Stimulated activated CD4-positive, alpha-beta T cell treated with anti-CD3 and anti-CD28 coated beads, Interleukin-2, amount 100 ng/mL, for 24 hours (primary cell): ENCODE measurements around the gene FSTL4.

Source experiments
- DNase-seq, 2 donors: peaks; one replicate each; pipeline ENCODE4 v3.0.0-alpha.2; 2020

Gene FSTL4

DNA sequence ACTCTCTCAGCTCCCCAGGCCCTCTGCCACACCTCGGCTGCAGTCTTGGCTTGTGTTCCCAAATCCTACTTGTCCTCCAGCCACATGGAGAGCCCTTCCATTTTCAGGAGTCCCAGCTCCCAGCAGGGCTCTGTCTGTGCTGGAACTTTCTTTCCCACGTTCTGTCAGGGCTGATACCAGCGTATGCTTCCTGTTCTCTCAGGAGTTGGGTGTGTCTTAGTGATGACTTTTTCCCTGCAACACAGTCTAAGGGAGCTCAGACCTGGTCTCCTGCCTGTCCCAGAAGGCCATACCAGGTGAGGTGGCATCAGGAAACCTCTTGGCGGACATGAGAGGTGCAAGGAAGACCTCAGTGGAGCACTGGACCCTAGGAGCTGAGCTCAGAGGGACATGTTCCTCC is 334.0 kb downstream of the FSTL4 start:
- no peak for DNase-seq

DNA sequence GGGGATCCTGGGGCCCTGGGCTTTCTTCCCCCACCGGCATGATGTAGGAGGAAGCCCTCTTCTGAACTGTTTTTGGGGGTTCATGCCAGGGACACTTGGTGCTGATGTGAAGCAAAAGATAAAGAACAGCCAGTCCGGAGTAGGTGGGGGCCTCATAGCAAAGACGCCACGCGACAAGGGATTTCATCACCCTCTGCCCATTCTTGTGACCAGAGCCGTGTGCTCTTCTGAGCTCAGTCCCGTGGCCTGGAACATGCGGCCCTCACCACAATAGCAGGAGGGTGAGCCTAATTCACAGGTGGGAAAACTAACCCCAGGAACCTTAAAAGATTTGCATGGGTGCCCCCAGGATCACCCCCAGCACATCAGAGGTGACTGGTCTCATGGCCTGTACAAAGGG is 334.6 kb downstream of the FSTL4 start:
- DNase-seq, result no peak

DNA sequence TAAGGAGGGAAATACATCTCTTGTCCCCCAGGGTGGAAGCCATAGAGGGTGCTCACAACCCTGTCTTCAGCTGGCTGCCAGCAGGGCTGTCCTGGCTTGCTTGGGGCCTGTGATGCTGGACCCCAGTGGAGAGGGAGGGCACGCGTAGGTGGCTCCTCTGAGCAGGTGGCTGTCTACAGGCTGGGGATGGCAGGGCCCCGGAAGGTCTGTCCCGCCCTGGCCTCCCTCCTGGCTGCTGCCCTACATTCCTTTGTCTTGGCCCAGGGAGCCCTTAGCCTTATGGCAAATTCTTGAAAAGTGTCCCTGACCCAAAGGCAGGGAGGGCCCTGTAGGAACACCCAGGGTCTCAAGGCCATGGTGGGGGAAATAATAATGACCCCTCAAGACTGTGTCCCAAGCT is 336.2 kb downstream of the FSTL4 start:
- DNase-seq, result no peak

DNA sequence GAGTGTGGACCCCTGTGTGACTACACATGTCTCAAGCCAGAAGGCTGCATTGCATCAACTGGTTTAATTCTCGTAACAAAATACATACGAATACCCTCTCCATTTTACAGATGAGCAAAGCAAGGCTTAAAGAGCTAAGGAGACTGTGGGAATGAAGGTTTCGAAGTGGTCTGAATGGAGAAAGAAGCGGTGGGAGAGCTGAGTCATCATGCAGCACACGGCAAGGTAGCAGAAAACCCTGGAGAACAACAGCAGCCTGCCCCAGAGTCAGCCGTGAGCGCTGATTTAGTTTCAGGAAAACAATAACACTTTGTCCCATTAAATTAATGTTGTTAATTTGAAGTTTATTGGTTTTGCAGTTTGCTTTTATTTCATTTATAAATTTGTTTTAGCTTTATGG is 336.7 kb downstream of the FSTL4 start:
- DNase-seq, result no peak

DNA sequence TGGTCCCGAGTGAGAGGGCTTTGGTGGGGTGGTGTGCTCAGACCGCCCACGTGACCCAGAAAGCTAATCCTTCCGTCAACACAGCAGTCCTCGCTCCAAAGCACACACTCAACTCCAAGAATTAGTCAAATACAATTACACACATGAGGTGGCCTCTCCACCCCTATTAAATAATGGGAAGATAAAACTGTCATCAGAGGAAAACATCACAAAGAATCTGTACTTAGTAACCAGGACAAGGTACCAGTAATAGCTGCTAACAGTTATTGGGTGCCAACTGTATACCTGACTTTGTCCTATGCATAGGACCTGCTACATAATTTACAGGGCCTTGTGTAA is 337.8 kb downstream of the FSTL4 start:
- no peak for DNase-seq

DNA sequence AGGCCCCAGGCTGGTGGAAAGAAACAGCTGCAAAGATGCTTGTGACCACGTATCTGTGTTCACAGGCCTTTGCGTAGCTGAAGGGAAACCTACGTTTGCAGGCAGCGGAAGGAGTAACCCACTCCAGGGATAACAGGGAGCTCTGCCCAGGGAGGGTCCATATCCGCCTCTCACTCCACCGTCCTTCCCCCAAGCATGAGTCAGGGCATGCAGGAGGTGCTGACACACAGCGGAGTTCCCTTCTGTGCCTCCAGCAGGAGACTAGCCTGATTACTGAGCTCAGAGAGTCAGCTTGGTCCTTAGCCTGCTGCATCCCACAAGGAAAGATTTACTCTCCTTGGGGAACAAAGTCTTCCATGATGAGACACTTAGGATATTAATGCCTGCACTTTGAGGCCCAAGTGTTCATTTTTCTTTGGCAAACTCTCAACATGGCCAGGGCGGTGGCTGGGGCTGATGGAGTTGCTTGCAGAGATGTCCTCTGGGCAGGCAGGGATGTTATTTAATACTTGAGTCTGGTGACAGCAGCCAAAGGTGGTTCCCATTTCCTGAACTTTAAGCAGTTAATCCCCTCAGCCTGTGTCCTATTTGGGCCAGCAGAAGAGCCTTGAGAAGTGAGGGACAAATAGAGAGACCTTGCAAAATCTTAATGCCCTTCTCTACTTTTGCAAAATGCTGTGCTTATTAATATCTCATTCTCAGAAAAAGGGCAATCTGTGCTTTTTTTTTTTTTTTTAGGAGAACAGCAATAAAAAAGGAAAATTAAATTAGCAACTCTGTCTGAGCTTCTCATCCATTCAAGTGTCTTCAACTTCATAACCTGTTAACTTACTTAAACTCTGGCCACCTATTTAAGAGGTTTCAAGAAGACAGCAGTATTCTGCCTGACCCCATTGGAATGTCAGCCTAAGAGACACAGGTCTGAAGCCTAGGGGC is 338.4 kb downstream of the FSTL4 start:
- no peak for DNase-seq

DNA sequence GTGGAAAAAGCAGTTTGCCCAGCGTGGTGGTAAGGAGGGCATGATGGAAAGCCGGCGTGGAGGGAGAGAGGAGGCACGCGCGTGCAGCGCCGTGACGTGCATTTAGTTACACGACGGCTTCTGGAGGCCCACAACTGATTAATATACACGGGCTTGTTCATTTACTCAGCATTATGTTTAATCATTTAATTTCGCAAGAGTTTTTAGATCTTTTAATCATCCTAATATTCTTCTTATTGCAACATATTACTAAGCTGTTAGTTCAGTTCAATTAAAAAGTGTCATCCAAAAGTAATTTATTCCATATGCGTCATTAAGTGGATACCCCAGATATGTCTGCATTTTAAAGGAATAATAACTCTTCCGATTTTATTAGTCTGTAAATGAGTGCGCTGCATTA is 340.0 kb downstream of the FSTL4 start:
- DNase-seq, result no peak

DNA sequence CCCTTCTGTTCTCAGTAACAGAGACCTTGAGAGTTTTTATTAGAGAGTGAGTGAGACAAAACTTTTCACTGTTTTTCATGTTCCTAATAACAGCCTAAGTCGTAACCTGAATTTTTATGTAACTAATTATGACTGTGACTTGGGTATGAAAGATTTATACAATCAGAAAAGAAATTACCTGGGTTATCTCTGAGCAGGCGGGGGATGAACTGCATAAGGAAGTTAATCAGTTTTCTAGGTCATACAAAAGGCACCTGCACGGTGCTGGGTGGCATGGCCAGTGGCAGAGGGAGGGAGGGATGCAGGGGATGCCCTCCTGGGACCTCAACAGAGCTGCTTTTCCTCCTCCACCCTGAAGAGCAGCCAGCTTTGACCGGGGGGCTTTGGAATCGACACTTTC is 340.7 kb downstream of the FSTL4 start:
- no peak for DNase-seq

DNA sequence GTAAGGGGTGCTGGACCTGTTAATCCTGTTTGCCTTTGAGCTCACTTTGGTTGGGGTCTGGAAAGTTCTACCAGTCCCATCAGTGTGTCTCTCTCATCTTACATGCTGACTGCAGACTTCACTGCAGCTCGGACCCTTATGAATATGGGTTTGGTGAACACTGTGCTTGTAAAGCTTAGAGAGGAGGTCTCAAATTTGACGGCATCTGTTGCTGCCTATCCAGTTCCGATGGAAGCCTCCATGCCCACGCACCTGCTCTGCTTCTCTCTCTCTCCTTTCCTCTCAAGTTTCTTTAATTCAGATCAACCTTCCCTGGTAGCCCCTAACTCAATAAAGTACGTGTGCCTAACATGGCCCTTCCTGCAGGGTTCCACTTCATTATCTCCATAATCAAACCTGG is 342.6 kb downstream of the FSTL4 start:
- DNase-seq, result no peak

DNA sequence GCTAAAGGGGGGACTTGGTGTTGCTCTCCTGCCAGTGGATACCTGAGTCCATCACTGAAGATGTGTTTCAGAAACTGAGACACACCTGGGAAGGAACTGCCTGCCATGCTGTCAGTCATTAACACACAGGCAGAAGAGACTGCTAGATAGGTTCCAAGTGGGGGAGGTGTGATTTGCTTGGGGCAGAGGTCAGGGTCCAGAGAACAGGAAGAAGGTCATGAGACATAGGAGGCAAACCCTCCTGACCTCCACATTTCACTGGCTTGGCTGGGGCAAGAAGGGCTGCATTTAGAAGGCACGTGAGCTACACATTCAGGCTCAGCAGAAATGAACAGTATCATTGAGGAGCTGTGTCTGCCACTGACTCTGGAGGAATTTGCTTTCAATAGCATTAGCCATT is 344.7 kb downstream of the FSTL4 start:
- no peak for DNase-seq

DNA sequence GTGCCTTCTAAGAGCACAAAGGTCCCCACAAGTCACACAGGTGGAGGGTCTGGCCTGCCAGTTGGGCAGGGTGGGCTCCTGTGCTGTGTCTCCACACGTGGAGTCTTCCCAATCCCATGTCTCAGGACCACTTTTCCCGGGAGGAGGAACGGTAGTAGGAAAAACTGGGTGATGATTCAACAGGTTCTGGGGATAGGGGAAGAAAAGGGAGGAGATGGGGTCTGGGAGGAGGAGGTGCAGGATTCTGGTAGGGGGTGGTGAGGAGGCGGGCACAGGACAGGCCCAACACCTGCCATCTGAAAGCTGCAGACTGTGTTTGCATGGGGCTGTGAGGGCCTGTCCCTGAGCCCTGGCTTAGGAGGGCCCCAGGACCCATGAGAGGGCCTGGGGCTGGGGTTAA is 345.4 kb downstream of the FSTL4 start:
- DNase-seq, result no peak

DNA sequence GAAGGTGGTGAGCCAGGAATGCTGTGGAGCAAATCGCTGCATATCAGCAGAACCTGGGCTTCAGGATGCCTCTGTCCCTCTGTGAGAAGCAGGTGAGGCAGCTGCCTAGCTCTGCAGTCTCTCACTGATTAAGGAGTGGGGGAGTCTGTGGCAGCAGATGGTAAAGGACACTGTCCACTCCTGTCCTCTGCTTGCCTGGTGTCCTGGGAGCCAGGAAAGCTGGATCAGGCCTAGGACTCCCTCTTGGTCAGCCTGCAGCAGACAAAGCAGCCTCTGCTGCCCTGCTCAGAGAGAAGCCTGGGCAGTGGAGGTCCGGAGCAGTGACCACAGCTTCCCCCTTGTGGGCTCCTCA is 345.8 kb downstream of the FSTL4 start:
- DNase-seq, result no peak

DNA sequence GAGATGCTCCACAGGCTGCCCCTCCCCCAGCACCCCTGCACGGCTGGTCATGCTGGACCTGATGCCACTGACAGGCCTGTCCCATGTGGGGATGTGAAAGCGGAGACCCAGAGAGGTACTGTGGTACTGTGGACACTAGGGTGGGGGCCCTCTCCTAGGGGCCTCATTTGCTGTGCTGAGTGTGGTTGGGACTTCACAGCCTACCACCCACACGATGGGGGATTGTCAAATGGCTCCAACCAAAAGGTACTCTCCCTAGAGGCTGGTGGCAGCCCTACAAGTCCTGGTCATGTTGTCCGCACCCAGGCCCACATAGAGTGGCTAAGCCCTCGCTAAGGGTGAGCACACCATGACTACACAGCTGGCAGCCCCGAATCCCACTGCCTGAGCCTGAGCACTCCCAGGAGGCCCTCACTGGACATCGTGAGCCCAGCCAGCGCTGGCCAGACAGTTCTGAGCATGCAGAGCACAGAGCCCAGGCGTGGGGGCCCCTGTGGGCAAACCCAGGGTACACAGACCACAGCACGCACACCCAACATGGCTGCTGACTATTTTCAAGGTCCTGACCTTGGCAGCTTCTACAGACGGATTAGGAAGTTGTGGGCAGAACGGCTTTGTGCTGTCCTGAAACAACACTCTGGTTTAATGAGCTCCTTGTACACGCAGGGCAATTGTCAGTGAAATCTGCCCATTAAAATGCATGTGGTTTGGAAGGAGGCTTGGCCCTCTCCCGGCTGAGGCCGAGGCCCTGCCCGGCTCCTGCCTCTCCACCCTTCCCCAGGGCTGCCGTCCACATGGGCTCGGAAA is 346.4 kb downstream of the FSTL4 start:
- DNase-seq, result no peak

DNA sequence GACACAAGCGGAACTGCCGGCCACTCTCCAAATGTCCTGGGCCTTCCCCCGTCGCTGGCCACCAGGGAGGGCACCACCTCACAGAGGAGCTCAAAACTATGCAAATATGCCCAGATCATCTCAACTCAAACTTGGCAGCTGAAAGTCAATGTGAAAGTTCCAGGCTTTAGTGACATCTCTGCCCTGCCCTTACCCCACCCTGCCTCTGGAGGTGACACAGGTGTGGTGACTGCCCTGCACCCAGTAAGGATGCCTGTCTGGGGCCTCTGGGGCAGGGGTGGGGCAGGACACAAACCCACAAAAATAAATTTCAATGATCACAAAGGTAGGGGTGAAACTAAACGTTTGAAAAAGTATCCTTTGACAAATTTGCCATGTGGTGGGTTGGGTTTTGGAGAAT is 347.1 kb downstream of the FSTL4 start:
- no peak for DNase-seq

DNA sequence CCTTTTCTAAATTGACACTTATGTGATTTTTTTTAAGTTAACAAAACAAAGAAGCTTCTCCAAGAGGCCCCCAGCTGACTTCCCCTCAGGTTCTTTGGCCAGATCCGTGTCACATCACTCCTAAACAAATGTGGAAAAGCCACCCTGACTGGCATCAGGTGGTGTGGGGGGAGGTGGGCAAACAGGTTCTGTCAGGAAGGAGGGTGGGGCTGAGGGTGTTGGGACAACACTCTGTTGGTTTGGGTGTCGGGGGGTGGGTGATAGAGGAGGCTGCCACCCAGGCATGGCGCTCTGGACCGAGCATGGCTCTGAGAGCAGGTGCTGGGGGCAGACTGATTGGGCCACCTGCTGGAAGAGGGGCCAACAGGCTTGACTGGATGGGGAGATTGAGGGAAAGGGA is 349.7 kb downstream of the FSTL4 start:
- DNase-seq, result no peak

DNA sequence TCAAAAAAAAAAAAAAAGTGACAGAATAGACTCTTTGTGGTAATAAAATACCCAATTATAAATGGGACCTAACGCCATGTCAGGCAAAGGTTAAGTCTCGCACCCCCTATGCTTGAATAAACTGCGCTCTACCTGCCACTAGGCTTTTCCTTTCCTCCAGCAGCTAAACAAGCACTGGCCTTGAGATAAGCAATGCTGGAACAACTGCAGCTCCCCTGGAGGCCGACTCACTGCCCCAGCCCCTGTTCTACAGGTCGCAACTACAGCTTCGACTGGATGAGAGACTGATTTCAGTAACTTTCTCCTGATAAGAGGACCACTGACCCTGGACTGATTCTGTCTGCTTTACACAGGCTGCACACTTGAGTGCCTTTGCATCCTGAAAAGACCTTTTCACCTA is 350.3 kb downstream of the FSTL4 start:
- no peak for DNase-seq

DNA sequence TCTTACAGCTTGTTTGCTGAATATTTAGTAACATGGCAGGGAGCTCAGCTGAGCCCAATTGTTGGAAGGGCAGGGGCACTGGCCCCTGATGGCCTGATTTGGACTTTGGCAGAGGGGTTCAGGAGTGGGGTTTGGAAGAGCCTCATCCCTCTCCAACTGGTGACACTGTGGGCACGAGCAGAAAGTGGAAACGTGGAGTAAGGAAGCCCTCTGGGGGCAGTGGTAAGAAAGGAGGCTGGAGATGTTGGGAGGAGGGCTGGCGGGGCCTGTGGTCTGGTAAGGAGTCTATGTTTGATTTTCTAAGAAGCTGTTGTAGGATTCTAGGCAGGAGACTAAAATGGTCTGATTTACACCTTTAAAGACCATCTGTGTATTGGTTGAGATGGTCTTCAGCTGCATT is 351.6 kb downstream of the FSTL4 start:
- no peak for DNase-seq

DNA sequence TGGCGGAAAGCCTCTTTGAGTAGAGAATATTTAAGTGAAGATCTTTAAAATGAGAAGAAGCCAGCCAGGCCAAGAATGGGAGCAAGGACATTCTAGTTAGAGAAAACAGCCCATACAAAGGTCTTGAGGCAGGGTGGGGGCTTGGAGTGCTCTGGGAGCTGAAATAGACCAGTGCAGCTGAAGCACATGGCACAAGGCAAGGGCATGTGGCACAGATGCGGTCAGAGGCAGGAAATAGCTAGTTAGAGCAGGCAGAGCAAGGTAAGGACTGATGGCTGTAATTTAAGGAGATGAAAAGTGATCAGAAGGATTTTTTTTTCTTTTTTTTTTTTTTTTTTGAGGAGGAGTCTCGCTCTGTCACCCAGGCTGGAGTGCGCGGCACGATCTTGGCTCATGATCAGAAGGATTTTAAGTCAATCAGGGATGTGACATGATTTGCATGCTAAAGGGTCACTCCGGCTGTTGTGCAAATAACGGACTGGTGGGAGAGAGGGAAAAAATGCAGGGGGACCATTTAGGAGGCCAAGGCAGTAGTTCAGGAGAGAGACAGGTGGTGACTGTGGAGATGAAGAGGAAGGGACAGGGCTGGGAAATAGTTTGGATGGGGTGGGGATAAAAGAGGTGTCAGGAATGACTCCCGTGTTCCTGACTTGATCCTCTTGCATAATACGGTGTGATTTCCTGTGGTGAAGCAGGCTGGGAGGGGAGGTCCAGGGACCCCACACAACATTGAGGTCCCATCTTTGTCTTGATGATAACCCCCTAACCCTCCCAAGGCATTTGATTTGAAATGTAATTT is 352.9 kb downstream of the FSTL4 start:
- no peak for DNase-seq

DNA sequence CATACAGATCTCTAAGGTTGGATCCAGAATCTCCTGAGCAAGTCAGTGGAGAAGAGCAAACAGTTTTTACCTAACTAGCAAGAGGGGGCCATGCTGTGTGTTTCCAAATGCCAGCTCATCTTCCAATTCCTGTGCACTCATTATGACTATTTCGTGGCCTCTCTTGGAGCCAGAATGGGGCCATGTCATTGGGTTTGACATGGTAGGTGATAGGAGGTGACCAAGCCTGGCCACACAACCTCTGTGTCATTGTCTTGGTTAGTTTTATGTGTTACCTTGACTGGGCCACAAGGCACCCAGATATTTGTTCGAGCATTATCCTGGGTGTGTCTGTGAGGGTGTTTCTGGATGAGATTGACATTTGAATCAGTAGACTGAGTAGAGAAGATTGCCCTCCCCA is 354.4 kb downstream of the FSTL4 start:
- no peak for DNase-seq

DNA sequence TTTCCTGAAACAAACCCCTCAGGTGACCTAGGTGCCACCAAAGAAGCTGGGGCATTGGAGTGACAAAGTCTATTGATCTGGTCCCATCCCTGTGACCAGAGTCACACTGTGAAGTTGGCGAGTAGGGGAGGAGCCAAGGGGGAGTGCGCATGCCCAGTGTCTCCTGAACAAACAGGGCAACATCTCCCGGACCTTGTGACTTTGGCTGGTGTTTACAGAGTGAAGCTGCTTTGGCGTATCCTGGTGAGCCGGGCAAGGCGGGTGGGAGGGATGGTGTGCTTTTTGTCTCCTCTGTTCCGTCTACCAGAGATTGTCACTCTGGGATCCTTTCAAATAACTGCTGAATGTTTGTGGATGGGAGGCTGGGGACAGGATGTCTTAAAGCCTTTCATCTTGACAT is 356.1 kb downstream of the FSTL4 start:
- no peak for DNase-seq

DNA sequence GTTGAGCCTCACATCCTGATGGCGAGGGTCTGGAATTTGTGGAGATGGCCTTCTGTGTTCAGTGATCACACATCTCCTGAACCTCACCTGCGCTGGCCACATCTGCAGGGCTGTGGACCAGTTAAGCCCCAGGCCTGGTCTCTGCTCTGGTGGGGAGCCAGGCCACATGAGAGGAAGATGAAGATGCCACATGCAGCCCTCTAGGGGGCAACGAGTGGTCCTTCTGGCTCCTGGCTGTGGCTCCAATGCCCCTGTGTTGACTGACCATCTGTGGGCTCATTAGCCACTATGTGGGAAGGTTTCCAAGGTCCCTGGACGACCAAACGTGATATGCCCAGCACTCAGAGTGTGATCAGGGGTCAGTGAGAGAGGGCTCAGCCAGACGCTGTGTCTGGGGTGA is 357.5 kb downstream of the FSTL4 start:
- no peak for DNase-seq

DNA sequence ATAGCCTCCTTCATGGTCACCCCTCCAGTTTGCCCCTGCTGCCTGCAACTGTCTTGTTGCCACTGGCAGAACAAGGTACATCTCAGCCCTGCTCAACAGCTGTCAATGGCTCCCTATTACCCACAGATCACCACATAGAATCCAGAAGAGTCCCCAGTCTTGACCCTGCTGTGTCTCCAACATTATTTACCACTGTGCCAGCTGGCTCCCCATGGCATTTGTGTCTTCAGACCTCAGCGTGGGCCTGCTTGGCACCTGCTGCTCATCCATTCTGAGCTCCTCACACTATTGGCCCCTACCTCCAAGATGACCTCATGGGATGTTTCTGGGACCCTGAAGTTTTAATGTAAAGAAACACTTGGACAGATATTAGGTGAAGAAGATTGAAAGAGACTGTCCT is 358.7 kb downstream of the FSTL4 start:
- no peak for DNase-seq

DNA sequence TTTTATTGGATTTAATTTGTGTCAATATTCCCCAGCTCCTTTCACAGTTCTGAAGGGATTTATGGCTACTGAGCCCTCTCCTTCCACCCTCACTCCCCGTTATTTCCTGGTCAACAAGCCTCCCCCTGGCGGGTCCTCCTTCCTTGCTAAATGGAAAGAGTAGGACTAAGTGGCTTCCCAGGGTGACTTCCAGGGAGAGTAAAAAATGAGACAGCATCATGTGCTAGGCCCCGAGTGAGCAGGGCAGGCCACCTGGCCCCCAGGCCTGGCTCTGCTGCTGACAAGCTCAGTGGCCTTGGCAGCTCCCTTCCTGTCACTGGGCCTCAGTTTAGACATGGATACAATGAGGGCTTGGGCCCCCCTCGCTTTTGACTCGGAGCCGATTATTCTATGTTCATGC is 359.3 kb downstream of the FSTL4 start:
- no peak for DNase-seq

DNA sequence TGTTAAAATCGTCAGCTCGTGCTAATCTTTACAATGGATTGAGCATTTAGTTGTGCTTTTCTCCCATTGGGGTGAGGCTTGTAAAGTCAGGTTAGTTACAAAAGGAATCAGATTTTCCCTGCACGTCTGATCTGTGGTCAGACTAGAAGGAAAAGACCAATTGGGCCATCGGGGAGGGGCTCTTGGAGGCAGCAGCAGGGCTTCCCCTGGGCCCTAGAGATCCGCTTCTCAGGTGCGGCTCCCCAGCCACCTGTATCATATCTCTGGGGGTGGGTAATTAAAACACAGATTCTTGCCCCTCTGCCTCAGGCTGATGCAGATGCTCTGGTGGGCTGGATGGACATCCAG is 360.2 kb downstream of the FSTL4 start:
- DNase-seq, result no peak
